Mesodermal cell (in vitro differentiated cells): ENCODE measurements around the gene BRPF1.

Experiments used
- H3K27ac ChIP-seq: 2 replicates; pipeline ENCODE4 v1.7.0; 2013; ENCODE audit warnings: mild to moderate bottlenecking, low read depth, low read length, moderate library complexity; ENCODE audit not compliant: severe bottlenecking
- H3K36me3 ChIP-seq: 2 replicates; pipeline ENCODE4 v1.7.1; 2013; ENCODE audit warnings: mild to moderate bottlenecking, low read length, moderate library complexity; ENCODE audit not compliant: control insufficient read depth, insufficient read depth
- H3K4me1 ChIP-seq: one replicate; pipeline ENCODE4 v1.7.1; 2013; ENCODE audit warnings: mild to moderate bottlenecking, low read length; ENCODE audit not compliant: insufficient read depth, control insufficient read depth, poor library complexity, severe bottlenecking
- H3K4me3 ChIP-seq: 2 replicates; pipeline ENCODE4 v1.7.0; 2013; ENCODE audit warnings: low read length, control low read depth, mild to moderate bottlenecking; ENCODE audit not compliant: insufficient read depth, poor library complexity, severe bottlenecking; ENCODE audit errors: extremely low read depth
- H3K9me3 ChIP-seq: 2 replicates; pipeline ENCODE4 v1.7.1; 2013; ENCODE audit warnings: mild to moderate bottlenecking, low read length, moderate library complexity; ENCODE audit not compliant: control insufficient read depth
- WGBS, 2 experiments: methylation state at CpG; one replicate each; pipeline ENCODE4 v1.1.5; 2013; ENCODE audit warnings: missing lambda C conversion rate in 2 of 2; ENCODE audit not compliant: insufficient coverage in 2 of 2; 5-methylcytosine and 5-hydroxymethylcytosine counted together

The BRPF1 gene

GRCh38 chr3:9703736-9704346 is 27.7 kb upstream of the BRPF1 start, which contains the start of gene CPNE9:
Gene CPNE9, plus strand, starts transcription at chr3:9703833. Its CDS starts 164 bp downstream, at chr3:9703997.
- WGBS, 2 experiments, result 1 to 3% methylated on average over 34 to 55 of the region's 56 CpGs
- Histone ChIP-seq H3K27ac (no peak within 1 kb of the TSS), H3K9me3 (no peaks in the 10 kb centered on the region), H3K36me3 (peaks cover 15% of the 10 kb centered on the region), H3K4me1 (peaks cover 3% of the 10 kb centered on the region), H3K4me3 (peak within 1 kb of the TSS; percentile 31)

GRCh38 chr3:9704347-9705322 is 26.9 kb upstream of the BRPF1 start:
- peaks cover 3% of the 10 kb centered on the region for H3K4me1 ChIP-seq
- no peak overlapping the region for H3K27ac ChIP-seq
- peak overlapping the region; percentile 31 for H3K4me3 ChIP-seq
- peaks cover 15% of the 10 kb centered on the region for H3K36me3 ChIP-seq
- no peaks in the 10 kb centered on the region for H3K9me3 ChIP-seq
- WGBS, 2 experiments, result 2 to 3% methylated on average over 42 to 52 of the region's 62 CpGs

- H3K9me3 ChIP-seq, result no peaks in the 10 kb centered on the region
- no peaks in the 10 kb centered on the region for H3K4me1 ChIP-seq
- H3K36me3 ChIP-seq, result no peaks in the 10 kb centered on the region
- 80 to 85% methylated on average over 2 to 3 of the region's 3 CpGs for WGBS, 2 experiments
- H3K4me3 ChIP-seq, result no peak overlapping the region
- H3K27ac ChIP-seq, result no peak overlapping the region
Observed at GRCh38 chr3:9710174-9710739, 21.3 kb upstream of the BRPF1 start.

- Histone ChIP-seq H3K4me1 (no peaks in the 10 kb centered on the region), H3K36me3 (no peaks in the 10 kb centered on the region), H3K9me3 (no peaks in the 10 kb centered on the region), H3K4me3 (no peak overlapping the region), H3K27ac (no peak overlapping the region)
- WGBS, 2 experiments, result 83 to 100% methylated on average over 1 to 2 of the region's 2 CpGs
Observed at GRCh38 chr3:9712415-9712814, 19.1 kb upstream of the BRPF1 start.

- no peaks in the 10 kb centered on the region for H3K36me3 ChIP-seq
- H3K4me1 ChIP-seq, result no peaks in the 10 kb centered on the region
- 80 to 82% methylated on average over 4 of the region's 4 CpGs for WGBS, 2 experiments
- no peaks in the 10 kb centered on the region for H3K9me3 ChIP-seq
- H3K4me3 ChIP-seq, result no peak overlapping the region
- H3K27ac ChIP-seq, result no peak overlapping the region
Observed at GRCh38 chr3:9713142-9713541, 18.4 kb upstream of the BRPF1 start.

GRCh38 chr3:9715136-9715535 is 16.4 kb upstream of the BRPF1 start:
- Histone ChIP-seq H3K27ac (no peak overlapping the region), H3K36me3 (no peaks in the 10 kb centered on the region), H3K4me1 (no peaks in the 10 kb centered on the region), H3K4me3 (no peak overlapping the region), H3K9me3 (no peaks in the 10 kb centered on the region)
- WGBS, 2 experiments, result 25 to 57% methylated on average over 2 to 3 of the region's 4 CpGs

GRCh38 chr3:9715764-9716437 is 15.6 kb upstream of the BRPF1 start:
- Histone ChIP-seq H3K36me3 (no peaks in the 10 kb centered on the region), H3K4me3 (no peak overlapping the region), H3K9me3 (no peaks in the 10 kb centered on the region), H3K27ac (no peak overlapping the region), H3K4me1 (no peaks in the 10 kb centered on the region)
- 71 to 81% methylated on average over 3 to 5 of the region's 6 CpGs for WGBS, 2 experiments

- no peak overlapping the region for H3K4me3 ChIP-seq
- 69 to 95% methylated on average over 1 to 3 of the region's 5 CpGs for WGBS, 2 experiments
- H3K9me3 ChIP-seq, result no peaks in the 10 kb centered on the region
- H3K36me3 ChIP-seq, result no peaks in the 10 kb centered on the region
- no peaks in the 10 kb centered on the region for H3K4me1 ChIP-seq
- H3K27ac ChIP-seq, result no peak overlapping the region
Observed at GRCh38 chr3:9716801-9717555, 14.6 kb upstream of the BRPF1 start.

GRCh38 chr3:9717563-9717962 is 14.0 kb upstream of the BRPF1 start:
- no peak overlapping the region for H3K4me3 ChIP-seq
- 91 to 94% methylated on average over 1 of the region's 1 CpG for WGBS, 2 experiments
- H3K4me1 ChIP-seq, result no peaks in the 10 kb centered on the region

GRCh38 chr3:9718118-9718517 is 13.4 kb upstream of the BRPF1 start:
- Histone ChIP-seq H3K27ac (no peak overlapping the region), H3K4me1 (no peaks in the 10 kb centered on the region), H3K9me3 (no peaks in the 10 kb centered on the region), H3K4me3 (no peak overlapping the region), H3K36me3 (no peaks in the 10 kb centered on the region)
- 51 to 80% methylated on average over 2 to 4 of the region's 4 CpGs for WGBS, 2 experiments

More at GRCh38 chr3:9717563-9717962, 14.0 kb upstream of the BRPF1 start:
- H3K27ac ChIP-seq, result no peak overlapping the region
- no peaks in the 10 kb centered on the region for H3K9me3 ChIP-seq
- H3K36me3 ChIP-seq, result no peaks in the 10 kb centered on the region
